Stimulated activated CD4-positive, alpha-beta T cell treated with anti-CD3 and anti-CD28 coated beads, Interleukin-15, amount 100 ng/mL, for 1 hour (primary cell): ENCODE results near the gene ZNF621.
"Not testable (repeated sequence)": the region's sequence is repeated elsewhere in the genome, so short reads cannot be mapped to it uniquely, and the experiment has no call there.

Source experiments
- DNase-seq, 2 donors: peaks; one replicate each; pipeline ENCODE4 v3.0.0-alpha.2; 2020; ENCODE audit warnings: low read depth in 1 of 2, low spot score in 1 of 2

ZNF621 gene

DNA sequence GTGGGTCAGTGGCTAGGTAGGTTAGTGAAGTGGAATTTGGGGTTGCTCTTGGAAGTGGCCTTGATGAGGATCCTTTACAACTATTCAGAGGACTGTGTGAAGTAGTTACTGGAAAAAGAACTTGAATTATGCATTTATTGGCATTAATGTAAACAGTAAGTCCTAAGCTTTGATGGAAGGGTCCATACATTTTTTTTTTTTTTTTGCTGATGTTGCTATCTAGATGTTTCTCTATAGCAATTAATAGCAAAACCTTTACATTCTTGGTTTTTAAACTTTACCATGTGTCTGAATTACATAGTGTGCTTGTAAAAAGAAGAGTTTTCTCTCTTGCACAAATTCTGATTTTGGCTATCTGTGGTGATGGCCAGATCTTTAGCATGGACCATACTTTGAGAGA, 9.5 kb downstream of the ZNF621 start:
- DNase-seq: no peak

GRCh38 chr3:40546816-40547215, 22.1 kb downstream of the ZNF621 start:
- DNase-seq: no peak

DNA sequence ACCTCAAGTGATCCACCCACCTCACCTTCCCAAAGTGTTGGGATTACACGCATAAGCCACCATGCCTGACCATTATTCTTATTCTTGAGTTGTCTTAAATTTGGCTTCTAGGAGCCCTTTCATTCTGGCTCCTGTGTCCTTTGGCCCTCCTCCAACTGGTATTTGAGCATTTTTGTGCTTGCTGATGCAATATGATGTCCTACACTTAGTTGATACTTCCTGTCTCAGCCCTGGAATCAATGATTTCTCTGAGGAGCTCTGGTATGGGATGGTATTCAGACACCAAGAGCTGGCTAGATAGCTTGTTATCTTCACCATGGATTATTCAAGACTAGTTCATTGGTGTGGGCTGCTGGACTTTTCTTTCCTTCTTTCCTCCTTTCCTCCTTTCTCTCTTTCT, 25.4 kb downstream of the ZNF621 start:
- DNase-seq: no peak

DNA sequence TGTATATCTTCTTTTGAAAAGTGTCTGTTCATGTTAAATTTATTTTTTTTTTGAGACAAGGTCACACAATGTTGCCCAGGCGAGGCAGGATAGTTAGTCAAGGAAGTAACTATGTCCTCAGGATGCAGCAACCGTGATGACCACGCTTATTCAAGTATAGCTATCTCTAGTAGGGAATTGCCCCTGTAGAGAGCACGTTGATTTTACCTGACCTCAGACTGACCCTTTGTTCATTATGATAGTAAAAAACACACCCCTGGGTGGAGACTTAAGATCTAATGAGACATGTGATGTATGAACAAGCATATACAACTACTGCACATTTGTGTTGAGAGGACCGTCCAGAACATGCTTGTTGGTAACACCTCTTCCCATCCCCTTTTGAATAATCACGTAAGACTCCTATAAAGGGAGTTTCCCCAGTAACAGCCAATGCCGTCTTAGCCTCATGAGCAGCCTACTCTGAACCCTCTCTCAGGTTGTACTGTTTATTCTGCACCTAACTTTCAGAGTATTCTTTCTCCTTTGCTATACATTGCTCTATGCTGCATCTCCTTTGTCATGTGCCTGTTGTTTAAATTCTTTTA, 32.9 kb downstream of the ZNF621 start:
- DNase-seq: no peak

DNA sequence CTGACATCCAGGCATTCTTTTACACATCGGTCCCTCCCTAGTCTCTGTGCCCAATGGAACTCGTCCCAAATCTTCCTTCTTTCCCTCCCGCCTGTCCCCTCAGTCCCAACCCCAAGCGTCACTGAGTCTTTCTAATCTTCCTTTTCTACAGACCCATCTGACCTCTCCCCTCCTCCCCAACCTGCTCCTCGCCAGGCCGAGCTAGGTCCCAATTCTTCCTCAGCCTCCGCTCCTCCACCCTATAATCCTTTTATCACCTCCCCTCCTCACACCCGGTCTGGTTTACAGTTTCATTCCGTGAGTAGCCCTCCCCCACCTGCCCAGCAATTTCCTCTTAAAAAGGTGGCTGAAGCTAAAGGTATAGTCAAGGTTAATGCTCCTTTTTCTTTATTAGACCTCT, 37.7 kb downstream of the ZNF621 start:
- DNase-seq: not testable (repeated sequence)

- DNase-seq: not testable (repeated sequence)
These were observed 40.9 kb downstream of the ZNF621 start for GRCh38 chr3:40565629-40566028.

- DNase-seq: no peak
These were observed 41.9 kb downstream of the ZNF621 start for GRCh38 chr3:40566694-40567093.

DNA sequence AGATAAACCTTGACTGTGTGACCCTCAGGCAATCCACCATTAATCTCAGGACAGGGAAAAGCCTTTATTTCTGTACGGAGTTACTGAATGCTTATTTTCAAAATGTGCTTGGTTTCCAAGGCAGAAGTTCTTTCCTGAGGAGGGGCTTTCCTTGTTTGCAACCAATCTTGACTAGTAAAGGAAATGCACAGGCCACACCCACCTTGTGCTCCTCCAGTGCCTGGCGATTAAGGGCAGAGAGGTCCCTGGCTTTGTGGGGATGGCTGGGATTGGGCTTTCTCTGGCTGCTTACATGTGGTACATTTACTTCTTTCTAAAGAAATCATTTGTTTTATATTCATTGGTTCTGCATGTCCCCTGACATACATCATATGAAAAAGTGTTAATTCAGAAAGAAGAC, 47.8 kb downstream of the ZNF621 start:
- DNase-seq: no peak

- no peak for DNase-seq
These were observed 49.3 kb downstream of the ZNF621 start for GRCh38 chr3:40574050-40574449.

DNA sequence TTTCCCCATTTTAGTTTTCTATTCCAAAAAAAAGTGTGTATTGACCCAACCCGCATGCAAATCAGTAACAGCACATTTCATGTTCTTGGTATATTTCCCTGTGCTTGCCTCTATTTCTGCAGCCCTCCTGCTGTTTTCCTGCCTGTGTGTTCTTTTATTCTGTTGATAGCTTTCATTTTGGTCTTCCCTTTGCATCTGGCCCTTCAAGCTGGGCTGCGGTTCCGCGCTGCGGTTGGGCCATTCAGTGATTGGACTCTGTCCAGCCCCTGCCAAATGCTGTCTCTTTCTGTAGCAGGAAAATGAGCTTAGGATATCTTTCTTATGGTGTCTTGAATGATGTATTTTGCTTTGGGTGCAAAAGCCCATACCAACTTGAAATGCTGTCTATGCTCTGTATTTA, 49.9 kb downstream of the ZNF621 start:
- no peak for DNase-seq

DNA sequence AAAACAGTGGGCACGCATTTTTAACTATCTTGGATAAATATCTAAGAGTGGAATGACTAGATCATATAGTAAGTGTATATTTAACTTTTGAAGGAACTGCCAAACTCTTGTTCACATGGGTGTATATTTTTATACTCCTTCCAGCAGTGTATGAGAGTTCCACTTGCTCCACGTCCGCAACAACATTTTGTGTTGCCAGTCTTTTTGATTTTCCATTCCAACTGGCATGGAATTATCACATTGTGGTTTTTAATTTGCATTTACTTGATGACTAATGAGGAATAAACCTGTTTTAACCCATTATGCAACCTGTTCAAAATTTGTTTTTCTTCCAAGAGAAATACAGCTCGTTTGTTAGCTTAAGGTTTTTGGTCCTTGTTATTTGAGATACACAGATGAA, 51.6 kb downstream of the ZNF621 start:
- no peak for DNase-seq

DNA sequence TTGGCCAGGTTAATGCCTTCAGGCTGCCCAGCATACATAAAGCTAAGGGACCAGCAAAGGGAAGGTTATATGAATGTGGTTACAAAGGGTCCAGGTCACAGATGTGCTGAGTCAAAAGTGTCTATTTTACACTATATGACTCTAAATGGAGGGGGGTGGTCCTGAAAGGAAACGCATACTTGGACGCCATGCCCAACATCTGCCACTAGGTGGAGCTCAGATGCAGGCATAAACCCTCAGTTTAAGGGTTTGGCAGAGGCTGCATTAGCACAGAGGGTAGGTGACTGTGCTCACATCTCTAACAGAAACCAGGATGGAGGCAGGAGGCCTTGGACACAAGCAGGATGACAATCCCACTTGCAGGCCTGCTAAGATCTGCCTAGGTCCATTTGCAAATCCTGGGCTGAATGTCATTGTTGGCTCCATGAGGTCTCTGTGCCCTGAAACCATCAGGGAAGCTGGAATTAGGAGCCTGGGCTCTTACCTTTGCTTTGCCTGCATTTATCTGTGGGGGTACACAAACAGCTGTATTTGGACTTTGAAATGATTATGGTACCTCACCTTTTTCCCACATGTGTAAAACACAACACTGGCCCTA, 55.8 kb downstream of the ZNF621 start:
- DNase-seq: peak; percentile 7 to 35

DNA sequence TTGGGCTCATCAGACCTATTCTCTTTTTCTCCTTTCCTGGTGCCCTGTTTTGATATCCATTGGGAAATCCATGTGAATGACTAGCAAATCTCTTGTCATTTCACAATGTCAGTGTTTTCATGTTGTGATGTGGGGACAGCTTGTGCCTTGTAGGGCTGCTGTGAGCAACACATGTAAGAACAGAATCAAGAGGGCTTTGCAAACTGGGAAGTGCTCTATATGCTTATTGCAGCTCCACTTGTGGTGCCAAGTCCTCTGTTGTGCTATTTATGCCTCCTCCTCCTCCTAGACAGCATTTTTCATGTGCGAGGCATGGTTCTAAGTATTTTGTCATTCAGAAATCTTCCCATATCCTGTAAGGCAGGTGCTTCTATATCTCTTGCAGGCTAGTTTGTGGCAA, 56.4 kb downstream of the ZNF621 start:
- no peak for DNase-seq

DNA sequence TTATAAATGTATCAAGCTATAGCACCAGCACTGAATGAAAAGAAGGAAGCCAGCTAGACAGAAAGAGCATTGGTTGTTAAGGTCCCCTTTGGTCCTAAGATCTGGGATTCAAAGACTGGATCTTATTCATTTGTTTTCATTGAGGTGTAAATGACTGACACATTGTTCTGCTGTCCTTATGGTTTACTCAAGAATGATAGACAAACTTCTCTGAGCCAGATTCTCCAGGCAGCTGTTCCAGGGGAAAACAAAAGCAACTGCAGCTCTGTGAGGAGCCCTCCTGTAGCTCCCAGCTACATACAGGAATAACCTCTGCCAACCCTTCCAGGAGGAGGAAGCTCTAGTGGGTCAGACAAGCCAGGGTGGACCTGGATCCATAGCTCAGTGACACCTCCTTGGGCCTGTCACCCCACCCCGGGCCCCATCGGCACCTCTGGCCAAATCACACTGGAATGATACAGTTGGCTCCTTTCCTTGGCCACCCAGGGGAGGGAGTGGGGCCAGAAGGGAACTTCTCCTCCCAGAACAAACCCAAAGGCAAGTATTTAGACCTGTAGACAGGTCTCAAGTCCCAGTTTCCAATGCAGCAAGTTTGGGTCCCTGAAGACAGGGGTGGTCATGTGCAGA, 57.8 kb downstream of the ZNF621 start:
- no peak for DNase-seq

DNA sequence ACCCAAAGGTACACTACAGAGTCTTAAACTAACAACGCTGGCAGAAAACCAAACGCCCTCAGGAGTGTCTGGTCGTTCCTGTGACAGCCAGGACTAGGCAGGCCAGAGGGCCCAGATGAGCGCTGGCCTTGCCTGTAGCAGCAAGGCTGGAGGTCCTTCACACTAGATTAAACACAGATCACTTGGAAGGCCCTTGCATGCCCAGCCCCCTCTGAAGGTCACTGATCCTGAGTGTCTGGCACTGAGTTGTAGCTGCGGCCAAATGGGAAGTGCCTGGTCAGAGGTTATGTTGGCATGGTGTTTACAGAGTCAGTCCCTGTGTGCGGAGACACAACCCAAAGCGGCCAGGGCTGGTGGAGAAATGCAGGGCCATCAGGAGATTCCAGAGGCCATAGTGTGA, 58.9 kb downstream of the ZNF621 start:
- no peak for DNase-seq

DNA sequence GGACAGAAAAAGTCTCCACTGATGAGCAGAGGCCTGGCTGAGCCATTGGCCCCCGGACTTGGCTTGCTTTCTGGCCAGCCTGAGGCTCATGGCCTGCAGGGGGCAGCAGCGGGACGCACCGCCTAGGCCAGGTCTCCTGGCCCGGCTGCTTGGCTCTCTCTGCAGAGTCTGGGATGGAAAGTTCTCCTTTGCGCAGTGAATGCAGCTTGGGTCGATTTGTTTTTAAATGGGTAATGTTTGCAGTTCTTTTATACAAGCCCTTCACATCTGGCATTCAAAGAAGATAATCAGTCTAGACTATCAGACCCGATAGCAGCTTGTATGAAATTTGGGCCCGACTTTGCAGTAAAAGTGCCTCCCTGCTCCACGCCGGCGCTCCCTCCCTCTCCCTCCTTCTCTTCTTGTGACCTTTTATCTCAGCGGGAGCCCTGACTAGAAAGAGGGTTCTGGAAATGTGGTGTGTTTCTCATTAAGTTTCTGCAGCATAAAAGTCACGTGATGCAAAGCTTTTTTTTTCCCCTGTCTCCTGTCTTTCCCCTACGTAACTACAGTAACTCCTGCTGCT, 59.9 kb downstream of the ZNF621 start:
- DNase-seq: peak; percentile 39 to 63

GRCh38 chr3:40585381-40586016, 60.7 kb downstream of the ZNF621 start:
- no peak for DNase-seq

DNA sequence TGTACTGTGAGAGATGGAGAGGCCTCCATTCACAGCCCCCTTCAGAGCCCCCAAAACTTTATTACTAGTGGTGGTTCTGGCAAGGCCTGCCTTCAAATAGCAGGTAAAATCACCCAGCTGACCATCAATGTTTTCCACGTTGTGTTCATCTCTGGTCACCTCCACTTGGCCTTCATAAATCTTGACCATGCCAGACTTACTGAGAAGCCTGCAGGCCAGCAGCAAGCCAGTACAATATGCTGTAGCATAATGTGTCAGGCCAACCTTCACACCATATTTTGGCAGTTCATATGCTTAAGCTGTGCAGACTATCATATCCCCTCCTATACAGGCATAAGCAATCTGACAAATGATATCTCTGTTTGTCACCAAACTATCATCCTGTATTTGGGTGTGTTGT, 62.1 kb downstream of the ZNF621 start:
- no peak for DNase-seq

DNA sequence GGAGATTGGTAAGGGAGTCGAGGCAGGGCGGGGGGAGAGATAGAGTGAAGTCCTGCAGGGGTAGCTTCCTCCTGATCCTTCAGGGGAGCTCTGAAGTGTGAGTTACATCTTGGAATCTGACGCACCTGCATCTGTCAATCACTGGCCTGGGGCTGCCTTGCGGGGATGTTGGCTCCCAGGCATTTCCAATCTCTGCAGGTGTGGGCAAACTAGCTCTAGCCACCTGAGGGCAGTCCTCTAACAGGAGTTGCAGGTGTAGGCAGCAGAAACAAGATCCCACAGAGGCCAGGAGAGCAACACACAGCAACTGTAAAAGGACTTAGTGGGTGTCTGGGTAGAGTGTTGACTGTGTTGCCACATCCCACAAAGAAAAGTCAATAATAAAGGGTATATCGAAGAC, 63.6 kb downstream of the ZNF621 start:
- DNase-seq: no peak
